D341Med (cell line): ENCODE measurements around the gene SPEF1.
A peak's percentile ranks its signal among the peaks of the same experiment; 100 is the strongest.

Experiments used
- DNase-seq: peaks from one replicate; pipeline ENCODE4 v3.0.0; 2012; ENCODE audit warnings: low spot score

Gene SPEF1

DNA sequence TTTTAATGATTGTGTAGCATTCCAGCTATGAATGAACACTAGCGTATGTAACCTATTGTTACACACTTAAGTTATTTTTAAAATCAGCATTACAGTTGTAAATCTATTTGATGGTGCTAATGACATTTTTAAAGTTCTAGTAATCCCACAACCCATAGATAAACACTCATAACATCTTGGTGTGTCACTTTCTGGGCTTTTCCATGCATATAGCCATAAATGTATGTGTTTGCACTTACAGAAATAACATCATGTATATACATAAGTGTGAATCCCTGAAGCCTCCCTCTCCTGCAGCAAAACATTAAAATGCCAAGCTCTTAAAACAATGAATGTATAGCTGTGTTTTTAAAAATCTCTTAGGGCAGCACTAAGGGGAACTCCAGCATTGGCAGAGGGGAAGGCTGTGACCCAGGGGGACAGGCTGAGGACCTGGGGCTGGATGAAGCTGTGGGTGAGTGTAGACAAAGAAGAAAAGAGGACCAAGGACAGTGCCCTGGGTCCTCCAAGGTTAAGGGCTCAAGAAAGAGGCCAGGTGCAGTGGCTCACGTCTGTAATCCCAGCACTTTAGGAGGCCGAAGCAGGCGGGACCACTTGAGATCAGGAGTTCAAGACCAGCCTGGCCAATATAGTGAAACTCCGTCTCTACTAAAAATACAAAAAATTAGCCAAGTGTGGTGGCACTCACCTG lies 6.2 kb upstream of the SPEF1 start:
- DNase-seq: no peak

DNA sequence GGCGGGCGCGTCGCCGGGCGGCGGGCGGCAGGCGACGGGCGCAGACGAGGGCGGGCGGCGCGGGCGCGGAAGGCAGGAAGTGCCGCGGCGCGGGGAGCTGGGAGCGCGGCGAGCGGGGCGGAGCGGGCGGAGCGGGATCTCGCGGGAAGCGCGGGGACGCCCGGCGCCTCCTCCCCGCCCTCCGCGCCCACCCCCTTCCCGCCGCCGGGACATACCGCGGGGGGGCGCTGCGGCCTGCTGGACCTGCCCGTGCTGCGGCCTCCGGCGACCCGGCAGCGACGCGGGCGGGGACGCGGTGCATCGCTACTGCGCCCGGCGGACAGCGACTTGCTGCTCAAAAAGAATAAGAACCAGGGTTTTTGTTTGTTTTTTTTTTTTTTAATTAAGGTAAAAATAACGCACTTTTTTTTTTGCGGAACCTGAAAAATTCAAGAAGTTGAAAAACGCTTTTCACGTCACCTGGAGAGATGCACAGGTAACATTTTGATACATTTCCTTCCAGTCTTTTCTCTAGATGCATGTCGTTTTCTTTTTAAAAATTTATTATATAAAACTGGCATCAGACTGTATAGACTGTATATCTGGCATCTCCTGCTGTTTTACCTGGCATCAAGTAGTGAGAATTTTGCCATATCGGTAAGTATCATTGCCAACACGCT lies 5.5 kb upstream of the SPEF1 start, which contains the start of gene CENPB:
TSS of gene CENPB (minus strand) at position 76 of the 659 bp plus-strand sequence. CDS start 257 bp downstream, outside the sequence.
- peak; percentile 97 for DNase-seq

GRCh38 chr20:3786126-3786484 lies 4.9 kb upstream of the SPEF1 start:
- peak; percentile 77 for DNase-seq

GRCh38 chr20:3785240-3786125 lies 4.2 kb upstream of the SPEF1 start:
- no peak for DNase-seq

DNA sequence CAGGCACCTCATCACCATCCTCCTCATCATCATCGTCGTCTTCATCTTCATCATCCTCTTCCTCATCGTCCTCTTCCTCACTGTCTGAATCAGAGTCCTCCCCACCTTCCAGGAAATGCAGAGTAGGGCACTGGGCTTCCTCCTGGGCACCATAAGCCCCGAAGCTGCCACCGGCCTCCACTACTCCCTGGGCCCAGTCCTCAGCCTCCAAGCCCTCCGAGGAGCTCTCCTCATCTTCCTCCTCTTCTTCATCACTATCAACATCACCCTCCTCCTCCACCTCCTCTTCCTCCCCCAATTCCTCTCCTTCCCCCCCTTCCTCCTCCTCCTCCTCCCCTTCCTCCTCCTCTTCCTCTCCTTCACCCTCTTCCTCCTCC lies 3.6 kb upstream of the SPEF1 start:
- no peak for DNase-seq

DNA sequence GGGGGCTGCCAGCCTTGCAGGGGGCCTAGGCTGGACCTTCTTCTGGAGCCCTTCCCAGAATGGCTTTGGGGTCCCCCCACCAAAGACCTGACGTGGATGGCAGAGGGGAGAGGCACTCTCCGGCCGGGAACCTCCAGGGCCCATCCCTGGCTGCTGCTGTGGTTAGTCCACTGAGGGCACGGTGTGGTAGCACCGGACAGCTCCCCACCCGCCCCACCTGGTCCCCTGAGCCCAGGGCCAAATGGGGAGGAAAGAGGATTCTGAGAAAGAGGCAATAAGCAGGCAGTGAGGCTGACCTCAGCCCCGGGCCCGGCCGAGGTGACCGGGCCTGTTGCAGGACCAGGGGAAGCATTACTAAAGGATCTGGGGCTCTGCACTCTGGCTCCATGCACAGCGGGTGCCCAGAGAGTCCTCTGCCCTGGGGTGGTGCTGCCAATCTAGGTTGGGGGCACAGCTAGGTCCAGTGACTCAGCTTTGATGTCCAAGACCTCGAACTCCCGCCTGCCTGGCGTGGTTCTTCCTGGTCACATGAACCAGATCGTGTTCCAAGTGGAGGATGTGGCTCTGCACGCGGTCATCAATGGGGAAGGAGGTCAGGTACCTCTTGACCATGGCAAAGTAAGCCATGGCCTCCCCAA lies 3.1 kb upstream of the SPEF1 start:
- no peak for DNase-seq

- DNase-seq: no peak
Measured at GRCh38 chr20:3783511-3784195, 2.4 kb upstream of the SPEF1 start.

- no peak for DNase-seq
Measured at GRCh38 chr20:3783068-3783489, 1.8 kb upstream of the SPEF1 start.

DNA sequence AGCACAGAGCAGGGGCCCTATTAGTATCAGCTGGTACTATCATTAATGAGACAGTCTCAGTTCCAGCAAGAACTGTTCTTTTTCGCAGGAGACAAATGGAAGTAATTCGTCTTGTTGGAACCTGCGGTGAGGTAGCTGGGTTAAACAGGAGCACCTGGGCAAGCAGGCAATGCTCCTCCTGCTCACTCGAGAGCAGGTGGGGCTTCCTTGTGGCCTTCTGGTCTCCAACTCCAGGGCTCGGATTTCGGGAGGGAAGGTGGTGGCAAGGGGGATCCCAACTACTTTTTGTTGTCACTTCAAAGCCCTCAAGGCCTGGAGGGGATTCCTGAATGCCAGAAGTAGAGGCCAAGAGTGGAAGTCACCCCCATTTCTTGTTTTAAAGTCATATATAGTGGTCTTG lies 1.3 kb upstream of the SPEF1 start:
- no peak for DNase-seq

DNA sequence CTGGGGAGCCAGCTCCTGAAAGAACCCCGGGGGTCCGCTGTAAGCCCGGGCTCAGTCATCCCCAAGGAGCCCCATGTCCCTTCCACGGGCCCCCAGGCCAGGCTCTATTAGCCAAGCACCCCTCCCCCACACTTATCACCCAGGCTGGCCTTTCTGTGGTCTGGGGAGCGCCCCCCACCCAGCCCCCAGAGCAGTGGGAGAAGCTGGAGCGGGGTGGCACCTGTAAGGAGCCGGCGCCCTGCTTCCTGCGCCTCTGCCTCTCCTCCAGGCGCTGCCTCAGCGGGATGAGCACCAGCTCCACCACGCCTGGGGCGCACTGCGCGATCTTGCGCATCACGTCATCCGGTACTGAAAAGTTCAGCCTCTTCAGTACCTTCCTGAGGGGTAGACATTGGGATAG lies 2.3 kb downstream of the SPEF1 start:
- no peak for DNase-seq

DNA sequence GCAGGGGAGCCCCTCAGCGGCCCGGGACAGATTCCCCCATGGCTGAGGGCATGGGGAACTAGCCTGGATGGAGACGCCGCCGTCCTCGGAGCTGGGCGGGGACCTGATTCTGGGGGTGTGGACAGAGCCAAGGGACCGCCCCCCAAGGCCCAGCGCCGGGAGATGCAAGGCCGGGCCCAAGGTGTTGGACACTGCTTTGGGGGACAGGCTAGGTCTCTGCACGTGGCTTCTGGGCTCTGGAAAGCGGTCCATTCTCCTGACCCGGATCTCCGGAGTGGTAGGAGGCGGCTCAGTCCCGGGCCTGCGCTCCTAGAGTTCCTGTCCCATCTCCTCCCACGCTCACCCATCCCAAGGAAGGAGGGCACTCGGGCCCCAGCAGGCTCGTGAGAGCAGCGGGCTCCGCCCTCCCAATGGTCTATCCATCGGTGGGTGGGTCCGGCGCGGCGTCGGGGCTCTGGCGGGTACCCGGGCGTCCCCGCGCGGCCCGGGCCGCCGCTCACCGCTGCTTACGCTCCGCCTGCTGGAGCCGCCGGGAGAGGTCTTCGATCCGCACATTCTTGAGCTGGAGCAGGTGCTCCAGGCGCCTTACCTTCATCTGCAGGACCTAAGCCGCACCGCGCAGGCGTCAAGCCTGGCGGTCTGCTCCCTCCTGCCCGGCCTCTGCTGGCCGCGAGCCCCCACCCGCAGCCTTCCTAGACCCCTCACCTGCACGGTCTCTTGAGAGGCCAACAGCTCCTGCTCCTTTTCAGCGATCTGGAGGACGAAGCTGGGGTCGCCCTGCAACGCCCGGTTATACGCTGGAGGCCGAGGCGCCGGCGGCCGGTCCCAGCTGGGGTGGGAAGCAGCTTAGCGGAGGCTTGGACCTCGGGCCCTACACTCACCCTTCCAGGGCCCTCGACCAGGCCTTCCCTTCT lies 3.3 kb downstream of the SPEF1 start:
- DNase-seq: peak; percentile 67

- DNase-seq: no peak
Measured at GRCh38 chr20:3777381-3777715, 3.9 kb downstream of the SPEF1 start.

- DNase-seq: no peak
Measured at GRCh38 chr20:3775457-3776108, 5.7 kb downstream of the SPEF1 start.

- no peak for DNase-seq
Measured at GRCh38 chr20:3771552-3772058, 9.6 kb downstream of the SPEF1 start.

DNA sequence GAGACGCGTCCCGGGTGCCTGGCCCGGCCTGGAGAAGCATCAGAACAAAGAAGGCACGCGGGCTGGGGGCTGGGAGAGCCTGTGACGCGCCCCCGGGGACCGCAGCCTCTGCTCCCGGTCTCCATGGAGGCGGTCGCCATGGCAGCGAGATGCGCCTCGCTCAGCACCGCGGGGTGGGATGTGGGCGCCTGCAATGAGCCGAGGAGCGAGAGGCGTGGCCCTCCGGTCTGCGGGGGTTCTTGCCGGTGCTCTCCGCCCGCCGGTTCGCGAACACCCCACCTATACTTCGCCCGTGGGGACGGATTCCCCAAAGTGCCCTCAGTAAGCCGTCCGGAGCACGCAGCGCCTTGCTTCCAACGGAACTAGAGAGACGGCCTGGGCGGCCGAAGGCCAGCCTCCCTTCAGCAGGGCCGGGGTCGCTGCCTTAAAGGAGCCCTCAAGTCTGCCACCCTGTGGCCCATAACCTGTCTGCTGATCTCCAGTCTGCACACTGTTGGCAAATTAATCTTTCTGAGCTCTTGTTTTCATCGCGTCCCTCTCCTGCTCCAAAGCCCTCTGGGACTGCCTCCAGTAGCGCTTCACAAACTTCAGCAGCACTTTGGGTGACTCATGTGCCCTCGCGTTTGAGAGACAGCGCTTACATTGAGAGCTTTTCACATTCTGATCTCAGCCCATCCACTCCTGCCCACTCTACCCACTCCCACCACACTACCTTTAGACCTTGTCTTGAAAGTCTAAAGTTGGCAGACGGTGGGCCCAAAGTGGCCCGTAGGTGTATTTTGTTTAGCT lies 12.7 kb downstream of the SPEF1 start:
- peak; percentile 87 for DNase-seq

DNA sequence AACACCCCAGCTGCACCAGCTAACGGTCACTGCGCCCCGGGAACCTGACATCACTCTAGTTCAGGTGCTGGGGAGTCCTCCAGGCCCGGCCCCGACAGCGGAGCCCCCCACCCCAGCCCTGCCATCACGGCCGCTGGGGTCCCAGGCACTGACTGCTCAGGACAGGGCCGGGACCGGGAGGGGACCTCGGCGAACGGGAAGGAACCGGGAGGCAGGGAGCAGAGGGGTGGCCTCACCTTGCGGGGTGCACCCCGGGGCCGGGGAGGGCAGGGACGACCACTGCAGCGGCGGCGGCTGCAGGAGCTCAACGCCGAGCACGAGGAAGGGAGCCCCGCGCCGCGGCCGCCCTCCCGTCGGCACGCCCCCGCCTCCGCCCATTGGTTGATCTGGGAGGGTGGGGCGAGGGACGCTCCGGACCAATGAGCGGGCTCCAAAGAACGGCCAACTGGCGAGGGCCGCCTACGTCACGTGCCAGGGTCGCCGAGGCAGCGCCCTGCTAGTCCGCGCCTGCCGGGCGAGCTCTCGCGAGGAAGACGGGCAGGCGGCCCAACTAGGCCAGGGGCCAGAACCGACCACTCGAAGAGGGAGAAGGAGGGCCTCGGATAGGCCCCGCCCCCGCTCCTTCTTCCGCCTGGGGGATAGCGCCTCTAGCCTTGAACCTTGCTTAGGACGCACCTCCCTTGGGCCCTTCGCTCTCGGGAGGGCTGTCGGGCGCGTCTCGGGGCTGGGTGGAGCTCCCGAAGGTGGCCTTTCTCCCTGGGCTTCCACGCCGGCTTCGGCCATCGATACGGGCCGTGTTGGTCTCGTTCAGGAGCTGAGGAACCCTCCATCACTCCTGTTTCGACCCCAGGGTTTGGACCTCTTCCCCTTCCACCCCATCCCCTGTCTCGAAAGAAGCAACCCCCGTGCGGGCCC lies 13.6 kb downstream of the SPEF1 start, which contains the start of gene ADISSP:
TSS of gene ADISSP (minus strand) at position 327 of the 915 bp plus-strand sequence. CDS start 7,653 bp downstream, outside the sequence.
- DNase-seq: peak; percentile 99

GRCh38 chr20:3767110-3767426 lies 14.2 kb downstream of the SPEF1 start:
- DNase-seq: peak; percentile 62
